ENCODE results near the gene OOSP4A.

GRCh38 chr11:60003729-60004128, 39.9 kb downstream of the OOSP4A start:
- no peak for TF ChIP-seq CTCF (IDR thresholded peaks at IDR 0.05 in 8 of 11, conservative IDR thresholded peaks at IDR 0.05 in 3 of 11)
- TF ChIP-seq POLR2A (IDR thresholded peaks at IDR 0.05): no peak
- no peak for TF ChIP-seq POLR2AphosphoS5 (IDR thresholded peaks at IDR 0.05)
